Neural cell (in vitro differentiated cells): ENCODE results near the gene TSPO. TPM values are rescaled to one million over a fixed set of nuclear protein-coding genes. Genes with fewer than 3 reads are reported as not detected.

Experiments
- H2AFZ ChIP-seq: fragments of 200-600, 300-800 bp; sonication (generic), shearing (Covaris generic); 2 replicates; pipeline ENCODE4 v1.6.0; 2014; ENCODE audit warnings: low read depth, mild to moderate bottlenecking, antibody characterized with exemption, low read length, moderate library complexity
- H3F3A ChIP-seq: fragments of 200-600 bp; shearing (Covaris generic); 2 replicates; pipeline ENCODE4 v1.6.1; 2016; ENCODE audit warnings: mild to moderate bottlenecking, moderate library complexity, mixed read lengths, antibody characterized with exemption, low read length; ENCODE audit not compliant: insufficient read depth, poor library complexity, severe bottlenecking
- H3K27ac ChIP-seq: fragments of 200-600, 300-800 bp; sonication (generic), shearing (Covaris generic); 2 replicates; pipeline ENCODE4 v1.5.1; 2014; ENCODE audit warnings: mild to moderate bottlenecking, low read length, moderate library complexity
- H3K27me3 ChIP-seq: fragments of 300-800, 200-600 bp; sonication (generic), shearing (Covaris generic); 2 replicates; pipeline ENCODE4 v1.6.0; 2014; ENCODE audit warnings: mild to moderate bottlenecking, low read depth, low read length, moderate library complexity; ENCODE audit not compliant: insufficient read depth
- H3K36me3 ChIP-seq: fragments of 300-800, 200-600 bp; sonication (generic), shearing (Covaris generic); 2 replicates; pipeline ENCODE4 v1.5.1; 2014; ENCODE audit warnings: mild to moderate bottlenecking, antibody characterized with exemption, low read length, moderate library complexity; ENCODE audit not compliant: insufficient read depth
- H3K4me2 ChIP-seq: fragments of 300-800, 200-600 bp; sonication (generic), shearing (Covaris generic); 2 replicates; pipeline ENCODE4 v1.6.0; 2014; ENCODE audit warnings: mild to moderate bottlenecking, low read length
- H3K4me3 ChIP-seq: fragments of 300-800, 200-600 bp; sonication (generic), shearing (Covaris generic); 2 replicates; pipeline ENCODE4 v1.5.1; 2014; ENCODE audit warnings: mild to moderate bottlenecking, low read length, moderate library complexity
- H3K79me2 ChIP-seq: fragments of 200-600 bp; shearing (Covaris generic); replicated peaks from 2 replicates; pipeline ENCODE4 v1.6.0; 2014; ENCODE audit warnings: mild to moderate bottlenecking, low read length, moderate library complexity; ENCODE audit not compliant: insufficient read depth
- H3K9ac ChIP-seq: fragments of 300-800, 200-600 bp; sonication (generic), shearing (Covaris generic); 2 replicates; pipeline ENCODE4 v1.6.1; 2016; ENCODE audit warnings: mild to moderate bottlenecking, low read length, mixed read lengths
- H3K9me2 ChIP-seq: fragments of 200-600 bp; shearing (Covaris generic); 2 replicates; pipeline ENCODE4 v1.6.1; 2016; ENCODE audit warnings: mild to moderate bottlenecking, low read length, mixed read lengths; ENCODE audit not compliant: insufficient read depth
- H3K9me3 ChIP-seq: fragments of 200-600, 300-800 bp; sonication (generic), shearing (Covaris generic); 2 replicates; pipeline ENCODE4 v1.6.1; 2016; ENCODE audit warnings: mild to moderate bottlenecking, mixed run types, low read length, moderate library complexity, mixed read lengths
- H4K20me1 ChIP-seq: fragments of 200-600 bp; shearing (Covaris generic); 2 replicates; pipeline ENCODE4 v1.6.1; 2016; ENCODE audit warnings: mild to moderate bottlenecking, mixed run types; ENCODE audit not compliant: insufficient read depth
- EP300 ChIP-seq: fragments of 450-650 bp; conservative IDR thresholded peaks from 2 replicates; pipeline ENCODE4 v1.6.1; 2014; ENCODE audit warnings: antibody characterized with exemption, mild to moderate bottlenecking, moderate library complexity; ENCODE audit not compliant: poor library complexity, severe bottlenecking
- EZH2 ChIP-seq: fragments of 200-600, 300-800 bp; shearing (Covaris generic), sonication (generic); IDR thresholded peaks from 2 replicates; pipeline ENCODE4 v1.6.1; 2014; ENCODE audit warnings: antibody characterized with exemption, low read length, borderline replicate concordance, mild to moderate bottlenecking; ENCODE audit not compliant: insufficient read depth, poor library complexity, severe bottlenecking
- MXI1 ChIP-seq: fragments of 450-650 bp; conservative IDR thresholded peaks from 2 replicates; pipeline ENCODE4 v1.6.1; 2014; ENCODE audit warnings: antibody characterized with exemption, mild to moderate bottlenecking; ENCODE audit not compliant: poor library complexity, severe bottlenecking
- POLR2AphosphoS5 ChIP-seq: IDR thresholded peaks from 2 replicates; pipeline ENCODE4 v1.6.1; 2012
- RAD21 ChIP-seq: fragments of 450-650 bp; conservative IDR thresholded peaks from 2 replicates; pipeline ENCODE4 v1.6.1; 2014; ENCODE audit warnings: antibody characterized with exemption, mild to moderate bottlenecking, moderate library complexity
- REST ChIP-seq: IDR thresholded peaks from 2 replicates; pipeline ENCODE4 v1.6.1; 2012; ENCODE audit warnings: borderline replicate concordance
- SMC3 ChIP-seq: fragments of 450-650 bp; conservative IDR thresholded peaks from 2 replicates; pipeline ENCODE4 v1.6.1; 2014; ENCODE audit warnings: antibody characterized with exemption, mild to moderate bottlenecking, moderate library complexity; ENCODE audit not compliant: poor library complexity
- TAF1 ChIP-seq: IDR thresholded peaks from 2 replicates; pipeline ENCODE4 v1.6.1; 2012; ENCODE audit warnings: low read depth
- polyA plus RNA-seq: library from polyadenylated mRNA; depleted of rRNA; stranded (reverse); fragments of >200 nt; gene quantifications from 2 replicates; pipeline ENCODE4 v1.2.3, GENCODE V29; 2014
- TF ChIP-seq, protein P1 (sequence below): fragments of 450-650 bp; IDR thresholded peaks from 2 replicates; pipeline ENCODE4 v1.5.1; 2014; ENCODE audit warnings: antibody characterized with exemption, mild to moderate bottlenecking, moderate library complexity; ENCODE audit not compliant: poor library complexity, severe bottlenecking

Gene TSPO
- polyA plus RNA-seq, 1 donor from 2014 or later, result not detected

DNA sequence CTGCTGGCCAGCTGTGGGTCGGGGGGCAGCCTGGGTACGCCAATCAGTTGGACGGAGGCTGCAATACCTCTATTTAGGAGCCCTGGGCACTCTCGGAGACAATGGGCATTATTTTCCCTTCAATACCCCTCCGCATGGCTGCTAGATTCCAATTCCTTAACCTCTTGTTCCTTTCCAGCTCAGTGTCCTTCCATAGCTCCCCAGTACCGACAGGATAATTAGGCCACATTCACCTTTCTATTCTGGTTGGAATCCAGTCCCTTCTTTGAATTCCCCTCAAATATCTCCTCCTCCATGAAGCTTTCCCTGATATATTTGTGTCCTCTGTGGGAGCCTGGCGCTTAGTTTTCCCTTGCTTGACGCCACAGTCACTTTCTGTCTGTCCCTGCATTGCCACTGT lies 45.1 kb upstream of the TSPO start:
- Histone ChIP-seq H3K79me2 (no peaks in the 10 kb centered on the region), H3K27me3 (peaks cover 20% of the 10 kb centered on the region), H3K9ac (no peak overlapping the region), H2AFZ (no peak overlapping the region), H4K20me1 (no peaks in the 10 kb centered on the region), H3K9me2 (no peaks in the 10 kb centered on the region), H3K4me3 (no peak overlapping the region), H3K9me3 (no peaks in the 10 kb centered on the region), H3K27ac (no peak overlapping the region), H3K4me2 (no peak overlapping the region), H3K36me3 (no peaks in the 10 kb centered on the region), H3F3A (no peaks in the 10 kb centered on the region)
- TF ChIP-seq TAF1 (no peak), SMC3 (no peak), POLR2AphosphoS5 (no peak), RAD21 (no peak), REST (no peak)

DNA sequence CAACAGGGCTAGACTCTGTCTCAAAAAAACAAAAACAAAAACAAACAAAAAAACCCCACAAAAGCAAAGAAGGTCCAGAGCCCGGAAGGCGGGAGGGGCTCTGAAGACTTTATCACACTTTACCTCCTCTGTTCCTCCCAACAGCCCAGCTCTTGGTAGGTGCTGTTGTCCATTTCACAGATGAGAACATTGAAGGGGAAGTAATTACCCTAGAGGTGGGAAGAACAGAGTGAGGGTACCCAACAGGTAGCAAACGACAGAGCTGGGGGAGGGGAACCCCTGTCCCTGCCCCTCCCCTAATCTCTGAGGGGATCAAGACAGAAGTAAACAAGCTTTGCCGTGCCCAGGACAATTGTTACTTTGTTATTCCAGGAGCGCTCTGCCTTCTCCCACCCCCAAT lies 41.8 kb upstream of the TSPO start:
- Histone ChIP-seq H3K4me2 (no peak overlapping the region), H2AFZ (no peak overlapping the region), H3F3A (no peaks in the 10 kb centered on the region), H3K9ac (no peak overlapping the region), H3K9me2 (no peaks in the 10 kb centered on the region), H3K27me3 (peaks cover 35% of the 10 kb centered on the region), H4K20me1 (no peaks in the 10 kb centered on the region), H3K27ac (no peak overlapping the region), H3K4me3 (no peak overlapping the region), H3K36me3 (no peaks in the 10 kb centered on the region), H3K79me2 (no peaks in the 10 kb centered on the region), H3K9me3 (no peaks in the 10 kb centered on the region)
- TF ChIP-seq EP300, result no peak
- no peak for TF ChIP-seq POLR2AphosphoS5
- TF ChIP-seq SMC3, result no peak
- no peak for TF ChIP-seq TAF1

DNA sequence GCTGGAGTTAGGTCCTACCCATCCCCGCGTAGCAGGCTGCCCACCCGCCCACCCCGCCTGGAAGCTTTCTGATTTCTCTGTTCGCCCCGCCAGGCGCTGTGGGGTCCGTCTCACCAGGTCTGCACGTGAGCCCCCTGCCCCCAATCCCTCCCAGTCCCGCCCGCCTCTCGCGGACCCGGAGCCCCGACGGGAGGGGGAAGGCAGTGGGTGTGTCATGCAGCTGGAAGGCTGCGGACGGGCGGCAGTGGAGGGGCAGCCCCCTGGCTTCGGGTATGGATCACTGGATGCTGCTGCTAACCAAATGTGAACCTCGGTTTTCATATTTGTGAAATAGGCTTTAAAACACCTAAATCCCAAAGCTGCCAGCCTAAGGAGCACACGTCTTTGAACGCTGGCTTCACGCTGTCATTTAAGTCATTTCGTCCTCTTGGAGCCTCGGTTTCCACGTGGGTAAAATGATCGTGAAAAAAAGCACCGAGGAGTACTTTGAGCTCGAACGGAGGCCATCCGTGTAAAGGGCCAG lies 41.4 kb upstream of the TSPO start:
- H3F3A ChIP-seq, result no peaks in the 10 kb centered on the region
- no peaks in the 10 kb centered on the region for H3K79me2 ChIP-seq
- H3K9me3 ChIP-seq, result no peaks in the 10 kb centered on the region
- no peaks in the 10 kb centered on the region for H4K20me1 ChIP-seq
- no peak overlapping the region for H3K27ac ChIP-seq
- no peak for TF ChIP-seq SMC3
- no peak for TF ChIP-seq EP300
- TF ChIP-seq MXI1, result no peak
- TF ChIP-seq TAF1, result no peak
- TF ChIP-seq, protein P1, sequence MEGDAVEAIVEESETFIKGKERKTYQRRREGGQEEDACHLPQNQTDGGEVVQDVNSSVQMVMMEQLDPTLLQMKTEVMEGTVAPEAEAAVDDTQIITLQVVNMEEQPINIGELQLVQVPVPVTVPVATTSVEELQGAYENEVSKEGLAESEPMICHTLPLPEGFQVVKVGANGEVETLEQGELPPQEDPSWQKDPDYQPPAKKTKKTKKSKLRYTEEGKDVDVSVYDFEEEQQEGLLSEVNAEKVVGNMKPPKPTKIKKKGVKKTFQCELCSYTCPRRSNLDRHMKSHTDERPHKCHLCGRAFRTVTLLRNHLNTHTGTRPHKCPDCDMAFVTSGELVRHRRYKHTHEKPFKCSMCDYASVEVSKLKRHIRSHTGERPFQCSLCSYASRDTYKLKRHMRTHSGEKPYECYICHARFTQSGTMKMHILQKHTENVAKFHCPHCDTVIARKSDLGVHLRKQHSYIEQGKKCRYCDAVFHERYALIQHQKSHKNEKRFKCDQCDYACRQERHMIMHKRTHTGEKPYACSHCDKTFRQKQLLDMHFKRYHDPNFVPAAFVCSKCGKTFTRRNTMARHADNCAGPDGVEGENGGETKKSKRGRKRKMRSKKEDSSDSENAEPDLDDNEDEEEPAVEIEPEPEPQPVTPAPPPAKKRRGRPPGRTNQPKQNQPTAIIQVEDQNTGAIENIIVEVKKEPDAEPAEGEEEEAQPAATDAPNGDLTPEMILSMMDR, result no peak
- no peak for TF ChIP-seq RAD21
- no peak for TF ChIP-seq REST
- TF ChIP-seq EZH2, result no peak
- TF ChIP-seq POLR2AphosphoS5, result no peak
- peak overlapping the region; percentile 39 for H3K4me2 ChIP-seq
- H3K9ac ChIP-seq, result peak overlapping the region; percentile 9
- H3K36me3 ChIP-seq, result no peaks in the 10 kb centered on the region
- H3K27me3 ChIP-seq, result peaks cover 35% of the 10 kb centered on the region
- H2AFZ ChIP-seq, result no peak overlapping the region
- H3K9me2 ChIP-seq, result no peaks in the 10 kb centered on the region
- peak overlapping the region; percentile 80 for H3K4me3 ChIP-seq
